ENCODE results near the gene RGS6. TPM values are rescaled to one million over a fixed set of nuclear protein-coding genes. Genes with fewer than 3 reads are reported as not detected.
A peak's percentile ranks its signal among the peaks of the same experiment; 100 is the strongest.

Gene RGS6
- total and polyA plus RNA-seq, 4 donors = 0.21 to 5.4 (median 0.45) TPM

DNA sequence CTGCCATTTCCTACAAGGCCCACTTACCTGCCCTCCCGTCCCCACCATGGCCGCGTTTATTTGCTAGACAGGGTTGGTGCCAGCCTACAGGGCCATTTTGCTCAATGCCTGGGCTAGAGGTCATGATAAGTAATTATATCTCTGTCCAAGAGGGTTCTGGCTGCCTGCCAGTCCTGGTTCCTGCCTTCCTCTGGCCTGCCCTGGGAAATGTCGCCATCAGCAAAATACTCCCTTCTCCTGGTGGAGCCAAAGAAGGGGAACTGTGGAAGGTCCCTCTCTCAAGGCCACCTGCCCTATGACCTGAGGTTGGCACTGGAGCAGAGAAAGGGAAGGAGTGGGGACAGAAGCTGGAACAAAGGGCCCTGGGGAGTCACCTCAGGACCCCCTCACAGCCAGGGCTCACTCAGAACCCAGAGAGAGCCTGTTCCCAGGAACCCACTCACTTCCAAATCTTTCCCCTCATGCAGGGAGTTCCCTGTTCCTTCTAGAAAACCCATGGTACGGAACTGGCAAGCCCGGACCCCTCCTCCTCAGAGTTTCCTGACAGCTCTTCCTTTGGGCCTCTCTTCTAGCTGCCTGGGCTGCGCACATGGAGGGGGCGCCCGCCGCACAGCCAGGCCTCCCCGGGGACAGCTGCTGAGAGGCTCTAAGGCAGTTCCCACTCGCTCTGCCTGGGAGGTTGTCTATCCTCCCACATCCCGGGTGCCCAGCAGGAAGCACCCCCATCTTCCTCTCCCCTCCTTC lies 681.2 kb downstream of the RGS6 start:
- Histone ChIP-seq H3K9ac (ENCODE audit: insufficient read depth in 1 of 2, low read length in 2 of 2) (no peak overlapping the region), H3K4me3 (no peak overlapping the region), H3K27me3 (ENCODE audit: control insufficient read depth in 3 of 3, insufficient read depth in 3 of 3, low read length in 2 of 3) (no peaks in the 10 kb centered on the region), H3K9me3 (ENCODE audit: control insufficient read depth in 4 of 4, insufficient read depth in 3 of 4, low read length in 3 of 4) (no peaks in the 10 kb centered on the region), H3K36me3 (ENCODE audit: control insufficient read depth in 4 of 4, insufficient read depth in 4 of 4, low read length in 4 of 4) (no peaks in the 10 kb centered on the region), H3K4me1 (ENCODE audit: control insufficient read depth in 5 of 5, insufficient read depth in 5 of 5, low read length in 5 of 5) (peaks cover 0 to 46% (median 12%) of the 10 kb centered on the region in 5 donors), H3K27ac (ENCODE audit: low read depth in 1 of 2, low read length in 1 of 2) (peak overlapping the region in 1 of 2 donors; percentile 47)
- ATAC-seq (ENCODE audit: insufficient read depth, low FRiP score) (no peak), DNase-seq (peak; percentile 23 to 64 (median 28))
- WGBS, 2 donors = 65 to 67% methylated on average over 13 of the region's 13 CpGs
- TF ChIP-seq, protein P1, sequence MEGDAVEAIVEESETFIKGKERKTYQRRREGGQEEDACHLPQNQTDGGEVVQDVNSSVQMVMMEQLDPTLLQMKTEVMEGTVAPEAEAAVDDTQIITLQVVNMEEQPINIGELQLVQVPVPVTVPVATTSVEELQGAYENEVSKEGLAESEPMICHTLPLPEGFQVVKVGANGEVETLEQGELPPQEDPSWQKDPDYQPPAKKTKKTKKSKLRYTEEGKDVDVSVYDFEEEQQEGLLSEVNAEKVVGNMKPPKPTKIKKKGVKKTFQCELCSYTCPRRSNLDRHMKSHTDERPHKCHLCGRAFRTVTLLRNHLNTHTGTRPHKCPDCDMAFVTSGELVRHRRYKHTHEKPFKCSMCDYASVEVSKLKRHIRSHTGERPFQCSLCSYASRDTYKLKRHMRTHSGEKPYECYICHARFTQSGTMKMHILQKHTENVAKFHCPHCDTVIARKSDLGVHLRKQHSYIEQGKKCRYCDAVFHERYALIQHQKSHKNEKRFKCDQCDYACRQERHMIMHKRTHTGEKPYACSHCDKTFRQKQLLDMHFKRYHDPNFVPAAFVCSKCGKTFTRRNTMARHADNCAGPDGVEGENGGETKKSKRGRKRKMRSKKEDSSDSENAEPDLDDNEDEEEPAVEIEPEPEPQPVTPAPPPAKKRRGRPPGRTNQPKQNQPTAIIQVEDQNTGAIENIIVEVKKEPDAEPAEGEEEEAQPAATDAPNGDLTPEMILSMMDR (IDR thresholded peaks at IDR 0.05; ENCODE audit: control extremely low read depth, extremely low read depth) = no peak

DNA sequence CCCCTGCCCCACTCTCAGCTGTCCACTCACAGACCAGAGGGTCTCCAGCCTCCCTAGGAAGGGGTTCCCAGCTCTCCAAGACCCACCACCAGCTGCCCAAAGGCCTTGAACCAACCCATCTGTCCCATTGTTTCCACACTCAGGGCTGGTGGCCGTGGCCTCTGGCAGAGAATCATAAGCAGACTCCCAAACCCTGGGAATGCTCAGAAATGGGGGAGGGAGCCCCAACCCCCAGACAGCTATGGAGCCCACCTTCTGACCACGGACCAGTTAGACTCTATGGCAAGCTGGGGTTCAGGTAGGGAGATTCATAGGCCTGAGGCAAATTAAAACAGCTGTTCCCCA lies 681.7 kb downstream of the RGS6 start:
- no peak overlapping the region for H3K27ac ChIP-seq (ENCODE audit: low read depth in 1 of 2, low read length in 1 of 2)

DNA sequence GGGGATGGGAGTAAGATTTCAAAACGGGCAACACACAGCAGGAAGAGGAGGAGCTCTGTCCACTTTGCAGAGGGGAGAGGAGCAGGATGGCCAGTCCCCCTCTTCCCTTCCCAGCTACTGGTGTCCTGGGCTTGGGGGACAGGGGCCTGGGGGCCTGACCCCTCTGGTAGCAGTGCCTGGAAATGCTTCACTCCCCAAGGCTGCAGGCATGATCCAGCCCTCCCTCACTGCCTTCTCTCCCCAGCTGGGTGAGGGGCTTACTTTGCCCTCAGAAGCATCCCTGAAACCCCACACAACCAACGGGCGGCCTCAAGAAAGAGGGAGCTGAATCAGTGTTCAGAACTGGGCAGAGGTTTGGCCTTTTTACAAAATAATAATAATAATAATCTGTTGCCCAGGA lies 682.1 kb downstream of the RGS6 start:
- ATAC-seq (ENCODE audit: insufficient read depth, low FRiP score) (no peak), DNase-seq (no peak)
- H3K9ac ChIP-seq (ENCODE audit: insufficient read depth in 1 of 2, low read length in 2 of 2) = no peak overlapping the region
- TF ChIP-seq, protein P1 (IDR thresholded peaks at IDR 0.05; ENCODE audit: control extremely low read depth, extremely low read depth) = no peak
- peaks cover 0 to 54% (median 12%) of the 10 kb centered on the region in 5 donors for H3K4me1 ChIP-seq (ENCODE audit: control insufficient read depth in 5 of 5, insufficient read depth in 5 of 5, low read length in 5 of 5)
- no peaks in the 10 kb centered on the region for H3K36me3 ChIP-seq (ENCODE audit: control insufficient read depth in 4 of 4, insufficient read depth in 4 of 4, low read length in 4 of 4)
- H3K27ac ChIP-seq (ENCODE audit: low read depth in 1 of 2, low read length in 1 of 2) = no peak overlapping the region
- WGBS, 2 donors = 80% methylated on average over 3 of the region's 3 CpGs
- no peak overlapping the region for H3K4me3 ChIP-seq
- no peaks in the 10 kb centered on the region for H3K9me3 ChIP-seq (ENCODE audit: control insufficient read depth in 4 of 4, insufficient read depth in 3 of 4, low read length in 3 of 4)
- no peaks in the 10 kb centered on the region for H3K27me3 ChIP-seq (ENCODE audit: control insufficient read depth in 3 of 3, insufficient read depth in 3 of 3, low read length in 2 of 3)

More for the DNA sequence above, 681.7 kb downstream of the RGS6 start:
- TF ChIP-seq, protein P1 (IDR thresholded peaks at IDR 0.05; ENCODE audit: control extremely low read depth, extremely low read depth) = no peak
- WGBS, 2 donors = 83 to 84% methylated on average over 2 of the region's 2 CpGs
- Histone ChIP-seq H3K4me3 (no peak overlapping the region), H3K9ac (ENCODE audit: insufficient read depth in 1 of 2, low read length in 2 of 2) (no peak overlapping the region), H3K4me1 (ENCODE audit: control insufficient read depth in 5 of 5, insufficient read depth in 5 of 5, low read length in 5 of 5) (peaks cover 0 to 50% (median 12%) of the 10 kb centered on the region in 5 donors), H3K27me3 (ENCODE audit: control insufficient read depth in 3 of 3, insufficient read depth in 3 of 3, low read length in 2 of 3) (no peaks in the 10 kb centered on the region), H3K9me3 (ENCODE audit: control insufficient read depth in 4 of 4, insufficient read depth in 3 of 4, low read length in 3 of 4) (no peaks in the 10 kb centered on the region), H3K36me3 (ENCODE audit: control insufficient read depth in 4 of 4, insufficient read depth in 4 of 4, low read length in 4 of 4) (no peaks in the 10 kb centered on the region)
- ATAC-seq (ENCODE audit: insufficient read depth, low FRiP score) (no peak), DNase-seq (no peak)

Data from lung (tissue), 12 donors.